NCI-H2107 (cell line): ENCODE data around the gene RING1.

Source experiments
- DNase-seq: peaks from one replicate; lab custom pipeline; 2025; lab: John Stamatoyannopoulos, UW

The RING1 gene

DNA sequence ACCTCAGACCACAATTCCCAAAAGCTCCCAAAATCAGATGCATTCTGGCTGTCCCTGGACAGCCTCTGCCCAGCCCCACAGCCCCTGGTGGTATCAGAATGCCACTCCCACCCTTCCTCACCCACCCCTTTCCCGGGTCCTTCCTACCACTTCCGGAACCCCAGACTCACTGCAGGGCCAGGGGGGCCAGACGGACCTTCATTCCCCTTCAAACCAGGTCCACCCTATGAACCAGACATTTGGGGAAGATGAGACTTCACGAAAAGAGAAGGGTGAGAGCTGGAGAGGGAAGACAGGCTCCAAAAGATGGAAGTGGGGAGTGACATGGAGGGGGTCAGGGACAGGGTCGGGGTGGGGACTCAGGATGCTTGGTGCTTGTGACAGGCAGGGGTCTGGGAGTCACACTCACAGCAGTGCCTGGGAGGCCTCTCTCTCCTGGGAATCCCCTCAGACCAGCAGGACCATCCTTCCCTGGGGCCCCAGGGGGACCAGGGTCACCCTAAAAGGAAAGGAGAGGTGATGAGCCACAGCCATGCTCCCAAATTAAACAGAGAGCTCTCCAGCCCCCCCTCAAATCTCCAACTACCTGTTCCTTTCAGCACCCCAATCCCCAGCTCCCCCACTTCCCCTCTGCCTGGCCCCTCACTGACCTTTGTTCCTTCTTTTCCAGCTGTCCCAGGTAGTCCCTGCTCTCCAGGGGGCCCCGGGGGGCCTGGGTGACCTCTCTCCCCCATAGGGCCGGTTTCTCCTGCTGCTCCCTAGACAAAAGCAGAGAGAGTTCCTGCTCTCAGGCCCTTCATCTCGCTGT is 36.2 kb upstream of the RING1 start:
- no peak for DNase-seq

DNA sequence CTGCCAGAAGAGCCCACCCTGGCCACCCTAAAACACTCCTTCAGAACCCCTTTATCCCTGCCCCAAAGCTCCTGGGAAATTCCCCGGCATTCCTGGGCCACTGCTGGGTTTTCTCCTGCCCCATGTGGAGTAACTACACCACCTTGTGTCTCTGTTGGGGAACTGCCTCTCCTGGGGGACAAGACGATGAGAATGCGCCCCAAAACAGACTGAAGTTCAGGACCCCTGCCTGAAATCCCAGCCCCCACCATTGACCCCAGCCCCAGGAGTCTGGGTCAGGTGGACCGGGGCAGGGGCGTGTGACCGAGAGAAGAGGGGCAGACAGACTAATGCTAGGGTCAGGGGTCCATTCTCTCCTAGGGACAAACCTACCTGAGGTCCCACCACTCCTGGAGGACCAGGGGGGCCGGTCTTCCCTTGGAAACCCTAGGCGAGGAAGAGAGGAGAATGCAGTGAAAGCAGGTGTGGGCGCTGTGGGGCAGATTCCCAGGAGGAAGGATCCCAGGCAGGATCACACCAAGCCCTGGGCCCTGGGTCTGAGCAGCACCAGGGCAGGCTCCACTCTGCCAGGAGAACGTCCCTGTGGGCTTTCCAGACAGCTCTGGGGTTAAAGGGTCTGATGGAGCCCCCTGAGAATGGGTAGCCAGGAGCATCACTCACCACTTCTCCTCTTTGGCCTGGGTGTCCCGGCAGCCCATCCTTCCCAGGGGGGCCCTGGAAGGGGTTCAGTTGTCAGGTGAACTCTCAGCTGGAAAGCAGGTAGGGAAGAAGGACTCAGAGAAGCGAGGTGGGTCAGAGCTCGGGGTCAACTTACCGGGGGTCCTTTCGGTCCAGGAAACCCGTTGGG is 35.4 kb upstream of the RING1 start:
- DNase-seq: no peak

DNA sequence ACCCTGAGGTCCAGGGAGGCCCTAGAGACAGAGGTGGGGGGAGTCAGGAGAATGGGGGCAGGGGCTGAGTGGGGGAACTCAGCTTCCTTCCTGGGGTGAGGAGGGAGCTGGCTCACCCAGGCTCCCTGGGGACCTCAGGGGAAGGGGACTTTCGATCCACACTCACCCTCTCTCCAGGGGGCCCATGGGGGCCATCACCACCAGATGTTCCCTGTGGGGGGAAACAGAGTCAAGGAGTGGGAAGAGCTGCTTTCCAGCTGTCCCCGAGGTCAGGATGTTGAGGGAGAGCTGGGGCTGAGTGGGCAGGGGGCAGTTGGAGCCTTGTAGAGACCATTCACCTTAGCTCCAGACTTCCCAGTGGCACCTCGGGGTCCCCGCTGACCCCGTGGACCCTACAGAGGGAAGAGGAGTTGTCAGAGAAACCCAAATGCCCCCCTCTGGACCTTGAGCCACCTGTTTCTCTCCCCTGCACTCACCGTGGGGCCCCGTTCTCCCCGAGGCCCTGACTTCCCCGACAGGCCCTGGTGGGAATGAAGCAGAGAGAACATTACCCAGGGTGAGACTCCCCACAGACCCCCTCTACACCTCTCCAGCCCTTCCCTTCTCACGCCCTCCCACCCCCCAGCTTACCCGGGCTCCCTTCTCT is 34.6 kb upstream of the RING1 start:
- no peak for DNase-seq

DNA sequence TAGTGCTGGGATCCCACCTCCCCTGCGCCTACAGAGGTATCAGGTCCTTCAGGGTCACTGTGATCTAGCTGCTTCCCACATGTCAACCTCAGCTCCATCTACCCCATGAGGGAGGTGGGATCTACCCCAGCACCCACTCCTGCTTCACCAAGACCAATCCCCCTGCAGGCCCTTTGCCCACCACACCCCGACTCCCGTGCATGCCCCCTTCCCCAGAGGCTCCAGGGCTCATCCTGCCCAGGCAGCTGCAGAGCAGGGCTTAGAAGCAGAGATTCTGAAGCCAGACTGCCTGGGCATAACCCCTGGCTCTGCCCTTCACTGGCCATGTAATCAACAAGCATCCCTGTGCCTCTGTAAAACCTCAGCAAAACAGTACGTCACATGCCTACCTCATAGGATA is 33.5 kb upstream of the RING1 start:
- no peak for DNase-seq

DNA sequence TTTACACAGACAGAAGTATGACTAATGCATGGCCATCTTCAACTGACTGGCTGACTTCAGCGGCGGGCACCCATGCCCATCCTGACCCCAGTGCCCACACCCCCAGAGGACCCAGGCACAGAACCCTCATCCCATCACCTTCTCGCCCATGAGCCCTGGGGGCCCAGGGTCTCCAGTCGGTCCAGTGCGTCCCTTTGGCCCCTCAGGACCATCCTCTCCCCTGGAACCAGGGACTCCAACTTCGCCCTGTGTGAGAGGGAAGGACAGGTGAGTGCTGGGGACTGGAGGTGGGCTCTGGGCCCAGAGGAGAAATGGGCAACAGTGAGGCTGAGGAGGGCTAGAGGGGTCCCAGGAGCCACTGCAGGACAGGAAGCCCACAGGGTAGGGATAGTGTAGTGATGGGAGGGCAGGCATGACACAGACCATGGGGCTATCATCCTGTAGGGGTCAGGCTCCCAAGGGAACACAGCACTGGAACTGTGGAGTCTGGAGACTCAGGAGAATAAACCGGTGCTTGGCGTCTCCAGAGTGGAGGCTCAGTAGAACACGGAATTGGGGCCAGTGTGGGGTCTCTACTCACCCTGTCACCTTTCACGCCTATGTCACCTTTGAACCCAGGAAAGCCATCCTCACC is 32.7 kb upstream of the RING1 start:
- no peak for DNase-seq

DNA sequence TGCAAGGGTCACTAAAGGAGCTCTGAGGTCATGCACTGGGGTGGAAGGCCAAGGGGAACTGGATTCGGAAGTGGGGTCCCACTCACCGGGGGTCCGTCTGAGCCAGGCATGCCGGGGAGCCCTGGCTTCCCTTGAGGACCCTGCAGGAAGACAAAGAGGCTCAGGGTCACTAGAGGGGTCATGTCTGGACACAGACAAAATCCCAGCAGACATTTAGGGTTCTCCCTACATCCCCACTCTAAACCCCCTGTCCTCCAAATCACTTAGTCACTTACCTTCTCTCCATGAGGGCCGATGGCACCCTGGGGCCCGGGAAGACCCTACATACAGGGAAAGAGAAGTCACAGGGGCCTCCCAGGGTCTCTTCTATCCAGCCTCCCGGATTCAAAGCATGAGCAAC is 31.4 kb upstream of the RING1 start:
- DNase-seq: no peak

DNA sequence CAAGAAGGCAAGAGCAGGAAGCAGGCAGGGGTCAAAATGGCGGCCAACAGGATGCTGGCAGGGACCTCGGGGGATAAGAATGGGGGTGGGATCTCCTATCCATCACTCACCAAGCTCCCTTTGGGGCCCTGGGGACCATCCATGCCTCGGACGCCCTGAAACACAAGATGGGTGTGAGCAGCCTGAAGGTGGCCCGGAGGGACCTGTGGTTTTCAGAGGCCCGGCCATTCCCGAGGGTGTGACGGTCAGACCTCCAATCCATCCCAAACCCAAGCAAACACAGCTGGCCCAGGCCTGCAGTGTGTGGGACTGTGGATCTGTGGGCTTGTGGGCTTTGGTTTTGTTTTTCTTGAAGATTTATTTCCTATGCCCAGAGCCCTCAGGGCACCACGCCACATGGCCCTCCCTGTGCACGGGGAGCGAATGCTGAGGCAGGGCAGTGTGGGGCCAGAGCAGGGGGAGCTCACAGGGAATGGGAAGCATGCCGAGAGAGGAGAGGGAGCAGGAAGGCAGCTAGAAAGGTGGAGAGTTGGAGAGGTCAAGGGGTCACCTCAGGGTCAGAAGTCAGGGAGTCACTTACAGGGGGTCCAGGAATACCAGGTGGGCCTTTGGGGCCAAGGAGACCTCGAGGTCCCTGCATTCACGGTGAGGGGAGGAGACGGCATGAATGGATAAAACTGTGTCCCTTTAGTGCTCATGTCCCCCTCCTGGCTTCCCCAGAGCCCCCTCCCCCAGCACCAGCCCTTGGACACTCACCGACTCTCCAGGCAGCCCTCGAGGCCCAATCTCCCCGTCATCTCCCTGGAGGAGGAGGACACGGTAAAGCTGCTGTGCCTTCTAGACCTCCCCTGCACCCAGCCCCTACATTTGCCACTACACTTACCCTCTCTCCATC is 30.5 kb upstream of the RING1 start:
- no peak for DNase-seq

DNA sequence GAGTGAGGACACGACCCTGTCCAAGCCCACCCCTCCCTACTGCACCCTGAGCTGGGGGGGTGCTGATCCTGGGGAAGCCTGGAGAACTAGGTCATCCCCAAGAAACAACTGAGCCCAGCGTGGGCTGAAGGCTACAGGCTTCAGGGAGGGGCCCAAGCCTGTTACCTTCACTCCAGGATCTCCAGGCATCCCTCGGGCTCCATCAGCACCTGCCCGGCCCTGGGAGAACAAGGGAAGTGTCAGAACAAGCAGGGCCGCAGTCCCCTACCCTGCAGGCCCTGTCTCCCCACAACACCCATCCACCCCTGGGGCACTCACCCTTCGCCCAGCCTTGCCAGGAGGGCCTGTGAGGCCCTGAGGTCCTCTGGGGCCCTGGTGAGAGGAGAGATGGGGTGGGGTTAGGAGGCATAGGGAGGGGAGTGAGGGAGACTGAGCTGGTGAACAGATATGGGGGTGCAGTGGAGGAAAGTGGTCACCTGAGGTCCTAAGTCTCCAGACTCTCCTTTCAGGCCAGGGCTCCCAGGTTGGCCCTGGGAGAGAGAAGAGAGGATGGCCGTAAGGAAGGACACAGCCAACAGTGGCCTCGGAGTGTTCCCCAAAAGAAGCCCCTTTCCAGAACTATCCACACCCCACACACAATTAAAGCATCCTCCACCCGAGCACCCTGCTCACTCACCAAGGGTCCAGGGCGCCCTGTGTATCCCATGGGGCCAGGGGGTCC is 29.4 kb upstream of the RING1 start:
- no peak for DNase-seq

DNA sequence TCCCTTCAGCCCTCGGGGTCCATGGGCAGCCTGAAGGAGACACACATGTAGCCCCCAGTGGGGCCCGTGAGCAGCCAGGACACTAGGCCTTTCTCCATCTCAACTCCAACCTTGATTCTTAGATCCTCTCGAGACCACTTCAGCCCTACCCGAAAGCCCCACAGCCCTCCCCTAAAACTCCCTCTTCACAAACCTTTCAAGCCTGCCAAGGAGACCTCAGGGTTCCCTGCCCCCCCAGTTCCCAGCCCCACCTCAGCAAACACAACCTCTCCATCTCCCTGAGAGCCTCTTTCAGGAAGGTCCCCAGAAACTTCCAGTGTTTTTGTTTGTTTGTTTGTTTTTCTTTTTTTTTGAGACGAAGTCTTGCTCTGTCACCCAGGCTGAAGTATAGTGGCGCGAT is 27.2 kb upstream of the RING1 start:
- DNase-seq: no peak

DNA sequence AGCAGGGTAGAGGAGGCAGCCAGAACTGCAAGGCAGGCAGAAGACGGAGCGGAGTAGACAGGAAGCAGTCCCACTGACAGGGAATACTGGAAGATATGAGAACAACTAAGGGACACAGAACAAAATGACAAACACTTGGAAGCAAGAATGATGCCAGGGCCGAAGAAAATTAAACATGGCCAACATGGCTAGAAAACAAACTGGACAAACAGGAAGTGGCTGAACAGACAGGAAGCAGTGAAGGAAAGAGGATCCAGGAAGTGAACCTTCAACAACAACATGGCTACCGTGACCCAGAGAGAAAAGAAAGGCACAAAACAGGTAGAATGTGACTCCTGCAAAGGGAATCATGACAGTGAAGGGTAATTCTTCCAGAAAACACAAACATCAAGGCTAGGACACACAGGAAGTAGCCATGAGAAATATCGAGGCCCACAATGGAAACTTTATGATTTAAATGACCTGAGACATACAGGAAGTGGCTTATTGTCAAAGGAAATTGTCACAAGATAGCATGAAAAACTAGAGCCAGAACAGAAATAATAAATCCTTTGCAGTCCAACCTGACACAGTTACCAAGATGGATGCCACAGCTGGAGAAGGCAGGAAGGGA is 25.1 kb upstream of the RING1 start:
- no peak for DNase-seq

DNA sequence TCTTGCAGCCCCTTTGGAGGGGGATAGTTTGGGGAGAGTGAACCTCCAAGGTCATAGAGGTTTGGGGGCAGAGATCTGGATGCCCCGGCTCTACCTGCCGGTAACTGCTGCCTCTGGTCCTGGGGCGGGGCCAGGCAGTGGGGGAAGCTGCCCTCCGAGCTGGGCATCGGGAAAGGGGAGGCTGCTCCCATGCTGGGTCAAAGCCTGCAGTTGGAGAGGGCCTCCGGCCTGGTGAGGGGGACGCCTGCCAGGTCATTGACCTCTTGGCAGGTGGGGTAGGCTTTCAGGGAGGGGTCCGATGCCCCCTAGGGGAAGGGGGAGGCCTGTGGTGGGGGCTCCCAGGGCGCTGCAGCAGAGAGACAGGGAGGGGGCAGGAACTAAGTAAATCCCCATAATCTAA is 23.1 kb upstream of the RING1 start:
- no peak for DNase-seq

DNA sequence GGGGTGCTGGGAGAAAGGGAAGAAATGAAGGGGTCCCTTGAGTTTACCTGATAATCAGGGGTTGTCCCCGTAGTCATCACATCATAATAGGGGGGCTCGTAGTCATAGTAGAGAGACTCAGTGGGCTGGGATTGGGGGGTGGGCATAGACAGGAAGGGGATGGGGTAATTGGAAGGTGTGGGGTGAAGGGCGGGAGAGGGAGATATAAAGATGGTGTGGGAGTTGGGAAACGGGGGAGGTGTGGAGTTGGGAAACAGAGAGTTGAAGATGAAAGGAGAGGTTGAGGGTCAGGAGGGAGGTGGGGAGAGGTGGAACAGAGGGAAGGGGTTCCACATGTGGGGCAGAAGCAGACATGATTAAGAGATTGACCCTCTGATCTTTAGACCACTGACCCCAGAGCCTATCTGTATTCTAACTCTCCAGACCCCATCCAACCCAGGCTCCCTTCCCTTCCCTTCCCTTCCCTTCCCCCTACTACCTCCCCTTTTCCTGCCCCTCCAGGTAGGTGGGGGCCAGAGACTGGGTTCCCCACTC is 22.6 kb upstream of the RING1 start:
- no peak for DNase-seq

DNA sequence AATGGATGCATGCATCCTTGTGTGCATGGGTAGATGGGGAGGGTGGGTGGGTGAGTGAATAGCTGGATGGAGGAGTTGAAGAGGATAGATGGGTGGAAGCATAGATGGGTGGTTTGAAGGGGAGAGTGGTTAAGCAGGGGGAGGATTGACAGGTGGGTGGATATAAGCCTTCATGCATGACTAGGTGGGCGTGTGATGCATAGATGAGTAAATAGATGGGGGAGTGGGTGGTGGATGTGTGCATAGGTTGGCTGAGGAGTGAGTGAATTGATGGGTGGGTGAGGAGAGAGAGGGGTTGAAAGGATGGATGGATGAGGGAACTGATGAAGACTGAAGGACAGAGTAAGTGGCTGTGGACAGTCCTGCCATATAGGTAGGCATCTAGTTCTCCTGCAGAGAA is 20.5 kb upstream of the RING1 start:
- no peak for DNase-seq

DNA sequence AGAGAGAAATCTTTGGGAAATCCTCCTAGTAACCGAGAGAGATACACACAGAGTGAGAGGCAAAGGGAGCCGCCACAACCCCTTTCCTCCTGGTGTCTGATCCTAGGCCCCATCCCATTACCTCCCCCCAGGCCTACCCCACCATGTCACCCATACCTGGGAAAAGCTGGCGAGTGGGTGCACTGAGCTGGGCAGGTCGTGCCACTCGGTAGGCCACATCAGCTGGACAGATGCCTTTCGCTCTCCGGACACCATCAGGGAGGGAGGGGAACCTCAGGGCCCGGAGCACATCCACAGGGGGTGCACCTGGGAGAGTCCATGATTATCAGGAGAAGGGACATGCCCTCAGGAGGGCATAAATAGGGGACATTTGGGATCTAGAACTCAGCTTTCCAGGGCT is 19.1 kb upstream of the RING1 start:
- no peak for DNase-seq

DNA sequence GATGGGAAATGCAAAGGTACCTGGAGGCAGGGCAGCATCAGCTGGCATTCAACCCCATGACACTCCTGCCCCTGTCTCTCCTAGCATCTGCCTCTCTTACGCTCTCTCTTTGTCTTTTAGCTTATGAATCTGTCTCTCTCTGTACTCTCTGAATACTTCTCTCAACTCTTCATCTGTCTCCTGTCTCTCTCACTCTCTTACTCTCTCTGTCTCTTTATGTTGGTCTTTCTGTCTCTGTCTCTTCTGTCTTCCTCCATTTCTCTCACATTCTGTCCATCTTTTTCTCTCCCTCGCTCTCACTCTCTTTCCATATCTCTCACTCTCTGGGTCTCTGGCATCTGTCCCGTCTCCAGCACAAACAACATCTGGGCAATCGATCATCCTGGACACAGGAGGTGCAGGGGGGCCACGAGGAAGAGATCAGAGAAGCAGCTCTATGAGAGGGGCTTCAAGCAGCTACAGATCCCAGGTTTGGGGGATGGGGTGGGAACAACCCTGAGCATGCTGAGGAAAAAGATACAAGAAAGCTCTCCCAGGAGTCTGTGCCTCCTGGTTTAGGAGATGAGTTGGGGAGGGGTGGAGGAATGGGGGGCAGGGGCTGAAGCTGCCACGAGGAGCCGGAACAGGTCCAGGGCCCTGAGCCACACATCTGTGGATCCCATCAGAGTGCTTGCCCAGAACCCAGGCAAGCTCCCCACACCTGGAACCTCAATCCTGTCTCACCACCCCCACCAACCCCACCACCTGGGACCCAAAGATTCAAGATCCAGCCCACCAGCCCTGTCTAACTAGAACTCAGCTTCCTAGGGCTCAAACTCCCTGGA is 18.5 kb upstream of the RING1 start:
- DNase-seq: no peak

DNA sequence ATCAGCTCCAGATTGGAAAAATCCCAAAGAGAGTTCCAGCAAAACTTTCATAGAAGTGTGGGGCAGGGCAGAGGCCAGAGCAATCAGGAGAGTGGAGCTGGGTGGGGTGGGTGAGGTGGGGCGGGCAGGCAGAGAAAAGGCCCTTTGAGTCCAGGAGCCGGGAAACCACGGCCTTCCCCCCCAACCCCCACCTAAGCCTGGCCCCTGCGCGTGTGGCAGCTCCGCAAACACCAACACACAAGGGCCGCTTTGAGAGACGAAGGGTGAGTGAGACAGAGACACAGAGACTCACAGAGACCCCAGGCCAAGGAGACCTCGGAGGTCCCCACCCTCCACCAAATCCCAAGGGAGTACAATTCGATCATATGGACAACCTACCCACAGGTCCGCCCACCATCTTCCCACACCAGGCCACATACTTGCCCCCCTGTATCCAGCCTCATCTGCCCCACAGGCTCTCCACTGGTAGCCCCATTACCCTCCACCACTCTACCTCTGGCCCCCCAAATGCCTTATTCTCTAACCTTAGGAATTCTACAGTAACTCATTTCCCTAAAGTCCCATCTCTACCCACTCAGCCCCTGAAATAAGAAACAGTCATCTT is 17.7 kb upstream of the RING1 start:
- DNase-seq: no peak

DNA sequence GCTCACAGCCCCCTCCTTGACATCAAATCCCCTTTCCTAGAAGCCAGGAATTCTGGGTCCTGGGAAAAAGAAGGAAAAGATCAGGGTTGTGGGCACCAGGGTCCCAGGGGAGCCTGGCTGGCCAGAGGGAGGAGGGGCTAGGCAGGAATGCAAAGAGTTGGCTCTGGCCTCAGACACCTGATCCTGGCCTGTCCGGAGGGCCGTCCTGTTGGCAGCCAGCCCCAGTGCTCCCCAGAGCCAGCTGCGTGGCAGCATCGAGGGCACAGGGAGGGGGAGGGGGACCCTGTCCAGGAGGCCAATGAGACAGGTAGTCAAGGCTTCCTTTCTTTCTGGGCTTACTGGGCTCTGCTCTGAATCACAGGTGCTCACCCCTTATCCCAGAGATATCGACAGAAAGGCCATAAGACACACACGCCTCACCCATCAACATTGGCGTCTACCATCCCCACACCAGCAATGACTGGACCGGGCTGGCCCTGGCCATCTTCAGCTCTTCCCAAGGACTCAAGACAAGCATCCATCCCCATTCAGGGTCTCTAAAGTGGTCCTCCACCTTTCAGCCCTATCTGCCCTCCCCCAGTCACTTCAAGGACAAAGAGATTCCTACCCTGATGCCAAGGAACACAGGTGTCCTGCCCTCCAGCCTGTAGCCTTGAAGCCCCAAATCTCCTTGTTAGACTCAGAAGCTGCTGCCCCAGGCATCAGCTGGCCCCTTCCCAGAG is 16.8 kb upstream of the RING1 start:
- DNase-seq: no peak

DNA sequence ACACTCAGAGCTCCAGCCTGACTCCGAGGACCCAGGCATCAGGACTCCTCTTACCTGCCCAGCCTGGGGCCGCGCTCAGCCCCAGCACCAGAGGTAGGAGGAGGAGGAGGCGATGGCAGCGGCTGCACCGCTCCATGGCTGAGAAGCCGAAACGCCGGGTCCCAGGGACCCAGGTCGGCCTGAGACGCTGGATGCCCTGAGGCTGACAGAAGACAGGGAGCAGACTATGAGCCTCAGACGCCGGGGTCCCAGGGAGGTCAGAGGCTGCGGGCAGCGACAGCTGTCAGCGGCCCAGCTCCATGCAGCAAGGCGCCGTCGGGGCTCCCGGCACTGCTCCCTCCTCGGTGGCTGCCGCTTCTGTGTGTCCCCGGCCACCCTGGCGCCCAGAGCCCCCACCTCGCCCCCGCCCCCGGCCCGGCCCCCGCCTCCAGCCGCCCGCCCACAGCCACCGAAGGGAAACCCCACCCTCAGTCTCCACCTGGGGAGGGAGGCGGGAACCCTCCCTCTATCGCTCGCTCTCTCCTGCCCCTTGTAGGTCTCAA is 16.1 kb upstream of the RING1 start, which contains the start of gene COL11A2:
Gene COL11A2, minus strand, starts transcription at position 363 of the 542 bp plus-strand sequence. Its CDS starts 227 bp downstream, at position 136.
- DNase-seq: no peak
